Adipocyte (in vitro differentiated cells): ENCODE results near the gene PPP4R3A.
"Not testable (repeated sequence)": the region's sequence is repeated elsewhere in the genome, so short reads cannot be mapped to it uniquely, and the experiment has no call there.

ENCODE experiments used
- DNase-seq: peaks from one replicate; pipeline ENCODE4 v3.0.0-alpha.2; 2015; ENCODE audit warnings: low read depth
- H3K27me3 ChIP-seq: replicated peaks from 2 replicates; pipeline ENCODE4 v1.7.0; 2013; ENCODE audit warnings: mild to moderate bottlenecking, low read length, moderate library complexity; ENCODE audit not compliant: control insufficient read depth, insufficient read depth
- H3K36me3 ChIP-seq: 2 replicates; pipeline ENCODE4 v1.7.0; 2013; ENCODE audit warnings: low read length, mild to moderate bottlenecking, moderate library complexity; ENCODE audit not compliant: control insufficient read depth, insufficient read depth, severe bottlenecking
- H3K4me1 ChIP-seq: 2 replicates; pipeline ENCODE4 v1.7.0; 2013; ENCODE audit warnings: mild to moderate bottlenecking, low read length, moderate library complexity; ENCODE audit not compliant: control insufficient read depth, insufficient read depth
- H3K4me3 ChIP-seq: 2 replicates; pipeline ENCODE4 v1.7.0; 2013; ENCODE audit warnings: mild to moderate bottlenecking, low read length, moderate library complexity
- H3K9ac ChIP-seq: 2 replicates; pipeline ENCODE4 v1.7.0; 2013; ENCODE audit warnings: mild to moderate bottlenecking, low read length, moderate library complexity
- H3K9me3 ChIP-seq: 2 replicates; pipeline ENCODE4 v1.7.0; 2013; ENCODE audit warnings: mild to moderate bottlenecking, low read length, moderate library complexity; ENCODE audit not compliant: control insufficient read depth

The PPP4R3A gene

DNA sequence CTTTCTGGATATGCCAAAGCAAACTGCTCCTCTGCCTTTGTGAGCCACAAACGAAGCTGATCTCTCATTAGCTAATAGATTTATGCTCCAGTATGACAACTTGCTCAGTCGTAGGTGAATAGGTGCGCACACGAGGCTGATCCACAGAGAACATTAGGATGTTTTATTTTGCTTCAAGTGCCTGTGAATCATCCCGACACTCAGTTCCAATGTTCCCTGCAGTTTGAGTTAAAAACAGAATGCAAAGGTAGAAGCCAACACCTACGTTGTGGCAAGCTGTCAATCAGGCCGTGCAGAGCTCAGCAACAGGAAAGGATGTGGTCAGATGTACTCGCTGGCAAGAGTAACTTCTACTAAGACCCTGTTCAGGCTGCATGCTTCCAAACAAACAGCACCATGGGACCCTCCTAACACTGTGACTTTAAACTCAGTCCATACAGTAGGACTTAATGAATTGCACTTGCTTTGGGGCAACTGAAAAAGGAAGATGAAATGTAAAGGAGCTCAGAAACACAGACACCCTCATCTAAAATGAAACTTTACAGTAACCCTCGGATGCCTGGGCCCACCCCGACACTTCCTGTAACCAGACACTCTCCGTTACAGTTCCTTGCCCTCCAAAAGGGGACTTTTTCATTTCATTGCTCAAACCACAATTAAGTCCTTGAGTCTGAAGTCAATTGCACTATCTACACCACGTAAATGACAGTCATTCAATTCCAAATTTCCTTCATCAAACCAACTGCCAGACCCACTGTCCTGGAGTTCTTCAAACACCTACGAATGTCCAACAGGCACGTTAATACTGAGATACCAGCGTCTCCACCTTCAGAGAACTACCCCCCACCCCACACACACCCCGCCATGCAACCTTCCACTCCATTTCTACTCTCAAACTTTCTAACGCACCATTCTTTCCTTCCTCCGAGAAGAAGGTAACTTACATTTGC, 94.0 kb downstream of the PPP4R3A start:
- H3K9me3 ChIP-seq = no peaks in the 10 kb centered on the region
- H3K9ac ChIP-seq = no peak overlapping the region
- no peak for DNase-seq
- H3K36me3 ChIP-seq = no peaks in the 10 kb centered on the region
- peaks cover 22% of the 10 kb centered on the region for H3K4me1 ChIP-seq
- H3K4me3 ChIP-seq = no peak overlapping the region
- peaks cover 35% of the 10 kb centered on the region for H3K27me3 ChIP-seq

DNA sequence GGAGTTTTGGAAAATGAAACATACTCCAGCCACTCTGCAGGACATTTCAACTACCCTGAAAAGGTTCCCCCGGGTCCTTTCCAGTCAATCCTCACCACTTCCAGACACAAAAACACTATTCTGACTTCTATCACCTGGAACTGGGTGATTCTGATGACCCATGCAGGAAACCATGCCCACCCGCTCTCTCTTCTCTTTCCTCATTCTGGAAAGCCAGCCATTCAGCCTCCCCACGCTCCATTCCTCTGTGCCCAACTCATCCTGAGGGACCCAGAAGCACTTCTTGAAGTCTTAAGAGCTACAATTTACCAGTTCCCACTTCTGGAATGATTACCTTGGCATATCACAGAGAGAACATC, 95.7 kb downstream of the PPP4R3A start:
- Histone ChIP-seq H3K27me3 (peaks cover 49% of the 10 kb centered on the region), H3K9me3 (no peaks in the 10 kb centered on the region), H3K4me1 (peaks cover 15% of the 10 kb centered on the region), H3K4me3 (no peak overlapping the region), H3K36me3 (no peaks in the 10 kb centered on the region), H3K9ac (no peak overlapping the region)
- DNase-seq = no peak

DNA sequence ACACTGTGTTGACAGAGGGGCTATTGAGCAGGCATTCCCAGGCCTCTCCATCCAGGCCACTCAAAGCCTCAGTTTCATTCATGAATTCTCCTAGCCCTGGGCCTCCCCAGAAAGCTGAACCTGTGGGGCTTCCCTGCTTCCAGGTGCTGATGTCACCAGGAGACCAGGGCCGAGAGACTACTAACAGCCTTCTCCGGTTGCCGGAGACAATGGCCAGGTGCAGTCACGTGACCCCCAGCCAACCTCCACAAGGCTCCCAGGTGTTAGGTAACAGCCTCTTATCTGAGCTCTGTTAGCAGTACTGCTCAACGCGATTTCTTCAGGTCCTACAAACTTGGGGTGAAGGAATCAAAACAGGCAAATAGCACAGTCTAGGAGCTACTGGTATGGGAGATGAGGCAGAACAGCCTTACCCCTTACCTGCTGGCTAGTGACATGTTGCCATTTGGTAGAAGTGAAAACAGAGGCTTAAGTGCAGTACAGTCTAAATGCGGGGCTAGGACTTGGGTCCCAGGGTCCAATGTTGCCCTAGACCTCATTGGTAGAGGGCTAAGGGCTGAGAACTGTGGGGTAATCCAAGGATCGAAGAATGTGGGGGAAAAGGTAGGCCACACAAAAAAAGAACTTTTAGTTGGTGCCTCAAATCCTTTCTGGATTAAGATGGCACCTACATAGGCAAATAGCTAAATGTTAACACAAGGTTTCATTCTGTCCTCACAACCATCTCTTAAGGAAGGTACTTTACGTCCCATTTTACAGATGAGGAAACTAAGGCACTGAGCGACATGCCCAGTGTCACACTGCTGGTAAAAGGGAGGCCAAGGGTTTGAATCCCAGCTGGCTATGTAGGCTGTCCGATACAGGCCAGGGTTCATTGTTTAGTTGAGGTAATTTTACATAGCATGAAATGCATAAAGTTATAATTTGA, 96.3 kb downstream of the PPP4R3A start:
- H3K36me3 ChIP-seq = no peaks in the 10 kb centered on the region
- no peak for DNase-seq
- no peak overlapping the region for H3K4me3 ChIP-seq
- peaks cover 8% of the 10 kb centered on the region for H3K4me1 ChIP-seq
- peaks cover 49% of the 10 kb centered on the region for H3K27me3 ChIP-seq
- H3K9ac ChIP-seq = no peak overlapping the region
- no peaks in the 10 kb centered on the region for H3K9me3 ChIP-seq

DNA sequence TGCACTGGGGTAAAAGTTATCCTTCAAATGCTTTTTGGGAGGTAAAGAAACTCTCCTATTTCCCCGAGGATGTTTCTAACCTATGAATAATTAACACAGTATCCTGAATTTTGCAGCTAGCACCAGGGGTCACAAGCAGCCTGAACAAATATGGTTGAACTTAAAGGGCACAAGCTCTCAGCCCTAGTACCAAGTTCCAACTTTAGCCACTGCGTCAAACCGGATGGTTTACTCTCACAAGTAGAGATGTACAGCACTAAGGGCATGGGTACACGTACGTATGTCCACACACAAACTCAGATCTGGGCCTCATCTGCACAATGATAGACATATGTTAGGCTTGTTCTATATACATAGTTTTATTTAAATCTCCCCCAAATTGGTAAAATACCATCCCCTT, 97.2 kb downstream of the PPP4R3A start:
- H3K36me3 ChIP-seq = no peaks in the 10 kb centered on the region
- peaks cover 49% of the 10 kb centered on the region for H3K27me3 ChIP-seq
- H3K9me3 ChIP-seq = no peaks in the 10 kb centered on the region
- H3K9ac ChIP-seq = no peak overlapping the region
- H3K4me1 ChIP-seq = no peaks in the 10 kb centered on the region
- H3K4me3 ChIP-seq = no peak overlapping the region
- DNase-seq = no peak

DNA sequence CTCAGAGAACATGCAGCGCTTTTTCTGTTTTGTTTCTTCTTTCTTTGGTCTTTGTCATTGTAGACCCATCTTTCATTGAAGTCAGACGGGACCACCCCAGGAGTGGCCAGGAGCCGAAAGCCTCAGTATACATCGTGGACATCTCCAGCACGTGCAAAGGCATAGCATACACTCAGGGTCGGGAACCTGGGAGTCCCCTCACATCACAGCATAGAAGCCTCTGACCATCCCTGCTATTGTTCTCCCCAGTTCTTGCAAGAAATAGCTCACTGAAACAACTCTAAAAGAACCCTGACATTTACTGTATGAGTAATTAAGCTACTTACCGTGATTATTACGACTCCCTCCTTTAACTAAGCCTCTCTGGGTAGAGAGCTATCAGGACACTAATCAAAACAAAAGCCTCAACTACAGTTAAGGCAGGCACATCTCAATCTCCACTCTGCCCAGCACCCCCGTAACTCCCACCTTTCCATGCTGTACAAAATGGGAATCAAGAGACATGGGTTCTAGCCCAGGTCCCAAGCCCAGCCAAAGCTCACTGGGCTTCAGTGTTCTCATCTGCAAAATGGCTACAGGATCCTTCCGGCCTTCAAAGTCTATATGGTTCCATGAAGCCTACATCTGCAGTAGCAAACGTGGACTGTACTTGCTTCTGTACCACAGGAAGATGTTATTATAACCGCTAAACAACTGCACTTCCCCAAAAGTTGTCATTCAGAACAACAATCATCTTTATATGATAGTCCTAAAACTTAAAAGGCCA, 99.2 kb downstream of the PPP4R3A start:
- peaks cover 43% of the 10 kb centered on the region for H3K27me3 ChIP-seq
- no peak for DNase-seq
- no peak overlapping the region for H3K9ac ChIP-seq
- no peak overlapping the region for H3K4me3 ChIP-seq
- no peaks in the 10 kb centered on the region for H3K36me3 ChIP-seq
- no peaks in the 10 kb centered on the region for H3K9me3 ChIP-seq
- no peaks in the 10 kb centered on the region for H3K4me1 ChIP-seq

DNA sequence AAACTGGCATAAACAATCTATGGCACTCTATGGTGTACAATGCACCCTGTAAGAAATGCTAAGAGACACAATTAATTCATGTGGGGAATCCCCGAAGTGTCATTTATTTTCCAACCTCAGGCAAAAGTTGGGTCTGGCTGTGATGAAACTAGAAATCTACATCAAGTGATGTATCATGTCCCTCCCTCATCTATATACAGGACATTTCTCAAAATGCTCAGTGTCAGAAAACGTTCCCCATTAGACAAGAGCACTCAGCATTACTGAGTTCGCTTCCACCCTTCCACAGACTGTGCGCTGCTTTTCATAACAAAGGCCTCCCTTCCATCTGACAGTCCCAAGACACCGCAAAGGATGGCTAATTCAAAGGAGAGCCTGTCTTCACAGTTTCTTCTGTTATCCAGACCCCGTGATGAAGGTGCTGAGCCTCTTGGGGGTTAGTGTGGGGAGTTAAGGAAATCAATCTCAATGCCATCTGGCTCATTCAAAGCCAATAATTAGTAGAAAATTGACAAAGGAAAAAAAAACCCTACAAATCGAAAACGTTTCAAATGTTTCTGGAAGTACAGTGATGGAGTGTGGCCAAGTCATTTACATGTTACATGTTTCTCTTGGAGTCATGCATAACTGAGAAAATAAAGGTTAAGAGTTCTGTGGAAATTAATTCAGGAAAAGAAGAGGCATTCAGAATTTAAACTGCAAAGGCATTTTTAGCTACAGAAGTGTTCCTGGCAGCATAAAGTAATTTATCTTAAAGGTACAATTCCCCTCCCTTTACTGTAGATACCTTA, 100.0 kb downstream of the PPP4R3A start:
- H3K9ac ChIP-seq = no peak overlapping the region
- H3K36me3 ChIP-seq = no peaks in the 10 kb centered on the region
- no peak for DNase-seq
- H3K4me1 ChIP-seq = no peaks in the 10 kb centered on the region
- no peak overlapping the region for H3K4me3 ChIP-seq
- H3K27me3 ChIP-seq = peaks cover 48% of the 10 kb centered on the region
- no peaks in the 10 kb centered on the region for H3K9me3 ChIP-seq

DNA sequence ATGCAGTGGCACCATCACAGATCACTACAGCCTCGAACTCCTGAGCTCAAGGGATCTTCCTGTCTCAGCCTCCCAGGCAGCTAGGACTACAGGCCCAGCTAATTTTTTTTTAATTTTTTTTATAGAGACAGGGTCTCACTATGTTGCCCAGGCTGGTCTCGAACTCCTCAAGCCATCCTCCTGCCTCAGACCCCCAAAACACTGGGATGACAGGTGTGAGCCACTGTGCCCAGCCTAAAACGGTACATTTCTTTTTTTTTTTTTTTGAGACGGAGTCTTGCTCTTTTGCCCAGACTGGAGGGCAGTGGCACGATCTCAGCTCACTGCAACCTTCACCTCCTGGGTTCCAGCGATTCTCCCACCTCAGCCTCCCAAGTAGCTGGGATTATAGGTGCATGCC, 100.9 kb downstream of the PPP4R3A start:
- not testable (repeated sequence) for H3K36me3 ChIP-seq, DNase-seq, H3K9me3 ChIP-seq, H3K4me1 ChIP-seq, H3K9ac ChIP-seq, H3K4me3 ChIP-seq
- peaks cover 54% of the 10 kb centered on the region for H3K27me3 ChIP-seq
